ENCODE results near the gene SNX14. TPM values are rescaled to one million over a fixed set of nuclear protein-coding genes. Genes with fewer than 3 reads are reported as not detected.

The SNX14 gene
- total and polyA plus RNA-seq, 10 of the 15 experiments (the other 5 are each of a cell fraction or from before 2014, with no cell fraction given) = 34.2 to 122 (median 51.0) TPM

DNA sequence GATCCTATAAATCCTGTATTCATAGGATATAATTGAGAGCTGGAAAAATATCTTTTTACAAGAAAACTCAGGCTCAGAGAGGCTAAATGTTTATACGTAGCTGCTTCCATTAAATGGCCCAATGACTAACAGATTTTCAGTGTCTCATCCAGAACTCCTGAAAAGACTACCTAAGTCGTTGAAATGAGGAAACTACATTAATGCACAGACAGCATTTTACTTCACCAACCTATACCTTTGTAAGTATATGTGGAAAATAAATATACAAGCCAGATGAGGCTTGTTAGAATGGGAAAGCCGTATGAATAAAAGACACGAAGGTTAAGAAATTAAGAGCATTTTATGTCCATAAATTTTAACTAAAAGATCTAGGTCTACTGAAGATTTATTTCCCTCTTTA is 8.4 kb upstream of the SNX14 start (continued):
- TF ChIP-seq, protein P1, sequence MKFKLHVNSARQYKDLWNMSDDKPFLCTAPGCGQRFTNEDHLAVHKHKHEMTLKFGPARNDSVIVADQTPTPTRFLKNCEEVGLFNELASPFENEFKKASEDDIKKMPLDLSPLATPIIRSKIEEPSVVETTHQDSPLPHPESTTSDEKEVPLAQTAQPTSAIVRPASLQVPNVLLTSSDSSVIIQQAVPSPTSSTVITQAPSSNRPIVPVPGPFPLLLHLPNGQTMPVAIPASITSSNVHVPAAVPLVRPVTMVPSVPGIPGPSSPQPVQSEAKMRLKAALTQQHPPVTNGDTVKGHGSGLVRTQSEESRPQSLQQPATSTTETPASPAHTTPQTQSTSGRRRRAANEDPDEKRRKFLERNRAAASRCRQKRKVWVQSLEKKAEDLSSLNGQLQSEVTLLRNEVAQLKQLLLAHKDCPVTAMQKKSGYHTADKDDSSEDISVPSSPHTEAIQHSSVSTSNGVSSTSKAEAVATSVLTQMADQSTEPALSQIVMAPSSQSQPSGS (IDR thresholded peaks at IDR 0.05; ENCODE audit: low read length) = no peak
- TF ChIP-seq PAX8 (IDR thresholded peaks at IDR 0.05) = no peak
- TF ChIP-seq, protein P2, sequence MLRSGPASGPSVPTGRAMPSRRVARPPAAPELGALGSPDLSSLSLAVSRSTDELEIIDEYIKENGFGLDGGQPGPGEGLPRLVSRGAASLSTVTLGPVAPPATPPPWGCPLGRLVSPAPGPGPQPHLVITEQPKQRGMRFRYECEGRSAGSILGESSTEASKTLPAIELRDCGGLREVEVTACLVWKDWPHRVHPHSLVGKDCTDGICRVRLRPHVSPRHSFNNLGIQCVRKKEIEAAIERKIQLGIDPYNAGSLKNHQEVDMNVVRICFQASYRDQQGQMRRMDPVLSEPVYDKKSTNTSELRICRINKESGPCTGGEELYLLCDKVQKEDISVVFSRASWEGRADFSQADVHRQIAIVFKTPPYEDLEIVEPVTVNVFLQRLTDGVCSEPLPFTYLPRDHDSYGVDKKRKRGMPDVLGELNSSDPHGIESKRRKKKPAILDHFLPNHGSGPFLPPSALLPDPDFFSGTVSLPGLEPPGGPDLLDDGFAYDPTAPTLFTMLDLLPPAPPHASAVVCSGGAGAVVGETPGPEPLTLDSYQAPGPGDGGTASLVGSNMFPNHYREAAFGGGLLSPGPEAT (IDR thresholded peaks at IDR 0.05; ENCODE audit: low read depth) = no peak
- TF ChIP-seq HDAC2 (IDR thresholded peaks at IDR 0.05) = no peak
- TF ChIP-seq NFIC (IDR thresholded peaks at IDR 0.05; ENCODE audit: low read depth, low read length) = no peak
- no peak for TF ChIP-seq WRNIP1 (IDR thresholded peaks at IDR 0.05; ENCODE audit: borderline replicate concordance, low read depth, low read length)
- TF ChIP-seq, protein P3, sequence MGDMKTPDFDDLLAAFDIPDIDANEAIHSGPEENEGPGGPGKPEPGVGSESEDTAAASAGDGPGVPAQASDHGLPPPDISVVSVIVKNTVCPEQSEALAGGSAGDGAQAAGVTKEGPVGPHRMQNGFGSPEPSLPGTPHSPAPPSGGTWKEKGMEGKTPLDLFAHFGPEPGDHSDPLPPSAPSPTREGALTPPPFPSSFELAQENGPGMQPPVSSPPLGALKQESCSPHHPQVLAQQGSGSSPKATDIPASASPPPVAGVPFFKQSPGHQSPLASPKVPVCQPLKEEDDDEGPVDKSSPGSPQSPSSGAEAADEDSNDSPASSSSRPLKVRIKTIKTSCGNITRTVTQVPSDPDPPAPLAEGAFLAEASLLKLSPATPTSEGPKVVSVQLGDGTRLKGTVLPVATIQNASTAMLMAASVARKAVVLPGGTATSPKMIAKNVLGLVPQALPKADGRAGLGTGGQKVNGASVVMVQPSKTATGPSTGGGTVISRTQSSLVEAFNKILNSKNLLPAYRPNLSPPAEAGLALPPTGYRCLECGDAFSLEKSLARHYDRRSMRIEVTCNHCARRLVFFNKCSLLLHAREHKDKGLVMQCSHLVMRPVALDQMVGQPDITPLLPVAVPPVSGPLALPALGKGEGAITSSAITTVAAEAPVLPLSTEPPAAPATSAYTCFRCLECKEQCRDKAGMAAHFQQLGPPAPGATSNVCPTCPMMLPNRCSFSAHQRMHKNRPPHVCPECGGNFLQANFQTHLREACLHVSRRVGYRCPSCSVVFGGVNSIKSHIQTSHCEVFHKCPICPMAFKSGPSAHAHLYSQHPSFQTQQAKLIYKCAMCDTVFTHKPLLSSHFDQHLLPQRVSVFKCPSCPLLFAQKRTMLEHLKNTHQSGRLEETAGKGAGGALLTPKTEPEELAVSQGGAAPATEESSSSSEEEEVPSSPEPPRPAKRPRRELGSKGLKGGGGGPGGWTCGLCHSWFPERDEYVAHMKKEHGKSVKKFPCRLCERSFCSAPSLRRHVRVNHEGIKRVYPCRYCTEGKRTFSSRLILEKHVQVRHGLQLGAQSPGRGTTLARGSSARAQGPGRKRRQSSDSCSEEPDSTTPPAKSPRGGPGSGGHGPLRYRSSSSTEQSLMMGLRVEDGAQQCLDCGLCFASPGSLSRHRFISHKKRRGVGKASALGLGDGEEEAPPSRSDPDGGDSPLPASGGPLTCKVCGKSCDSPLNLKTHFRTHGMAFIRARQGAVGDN (IDR thresholded peaks at IDR 0.05) = no peak
- no peak for TF ChIP-seq SP1 (IDR thresholded peaks at IDR 0.05; ENCODE audit: low read depth, low read length)
- no peak for TF ChIP-seq POLR2A (IDR thresholded peaks at IDR 0.05; ENCODE audit: low read depth, low read length)
- TF ChIP-seq, protein P4, sequence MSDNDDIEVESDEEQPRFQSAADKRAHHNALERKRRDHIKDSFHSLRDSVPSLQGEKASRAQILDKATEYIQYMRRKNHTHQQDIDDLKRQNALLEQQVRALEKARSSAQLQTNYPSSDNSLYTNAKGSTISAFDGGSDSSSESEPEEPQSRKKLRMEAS (IDR thresholded peaks at IDR 0.05; ENCODE audit: low read depth, low read length) = no peak
